SK-N-SH (cell line): ENCODE results near the gene POU2F1. TPM values are rescaled to one million over a fixed set of nuclear protein-coding genes. Genes with fewer than 3 reads are reported as not detected.

Source experiments
- CTCF ChIA-PET: fragments of 300-600, 350-600 bp; formaldehyde crosslinking; extraction: SDS; loops from one replicate; lab custom pipeline; 2021; lab: Yijun Ruan, JAX
- POLR2A ChIA-PET: fragments of 350-600 bp; sonication (Branson Sonifier 250); formaldehyde crosslinking; extraction: SDS; loops from one replicate; lab custom pipeline; 2020; ENCODE audit warnings: antibody characterized with exemption, inconsistent platforms; lab: Yijun Ruan, JAX
- DNase-seq: peaks from one replicate; pipeline ENCODE4 v3.0.0; 2012
- H2AFZ ChIP-seq: fragments of 200-600 bp; sonication (generic); 2 replicates; pipeline ENCODE4 v1.8.1; 2016; ENCODE audit warnings: antibody characterized with exemption, mild to moderate bottlenecking, low read depth
- H3F3A ChIP-seq: fragments of 200-600 bp; sonication (generic); replicated peaks from 2 replicates; pipeline ENCODE3; 2016; ENCODE audit warnings: antibody characterized with exemption, mild to moderate bottlenecking; ENCODE audit not compliant: insufficient read depth
- H3K27ac ChIP-seq, 2 experiments: fragments of 200-500 bp in 1 of 2; fragments of 200-600 bp in 1 of 2; sonication (Bioruptor generic) in 1 of 2; sonication (generic), shearing (Covaris generic) in 1 of 2; 2 replicates each; pipeline versions ENCODE4 v1.5.1 to v1.6.1; 2014 to 2016; ENCODE audit warnings: low read depth in 2 of 2, inconsistent platforms in 1 of 2, low read length in 1 of 2, mild to moderate bottlenecking in 1 of 2, mixed read lengths in 1 of 2
- H3K27me3 ChIP-seq: fragments of 200-600 bp; sonication (generic), shearing (Covaris generic); 2 replicates; pipeline ENCODE4 v1.6.1; 2016; ENCODE audit warnings: mixed run types; ENCODE audit not compliant: insufficient read depth
- H3K36me3 ChIP-seq, 2 experiments: fragments of 200-500 bp in 1 of 2; fragments of 200-600 bp in 1 of 2; sonication (Bioruptor generic) in 1 of 2; sonication (generic) in 1 of 2; replicated peaks in 1 of 2; 2 replicates each; pipeline versions ENCODE3 to v1.5.1; 2014 to 2016; ENCODE audit warnings: low read length in 1 of 2, mild to moderate bottlenecking in 1 of 2; ENCODE audit not compliant: insufficient read depth in 2 of 2, control insufficient read depth in 1 of 2
- H3K4me1 ChIP-seq, 2 experiments: fragments of 200-500 bp in 1 of 2; fragments of 200-600 bp in 1 of 2; sonication (Bioruptor generic) in 1 of 2; sonication (generic), shearing (Covaris generic) in 1 of 2; 2 replicates each; pipeline versions ENCODE4 v1.5.1 to v1.6.1; 2014 to 2016; ENCODE audit warnings: low read depth in 1 of 2, low read length in 1 of 2, mixed run types in 1 of 2; ENCODE audit not compliant: insufficient read depth in 2 of 2, control insufficient read depth in 1 of 2
- H3K4me2 ChIP-seq: fragments of 200-600 bp; sonication (generic), shearing (Covaris generic); 2 replicates; pipeline ENCODE4 v1.6.1; 2017; ENCODE audit warnings: mixed run types
- H3K4me3 ChIP-seq, 2 experiments: fragments of 200-500 bp in 1 of 2; fragments of 200-600 bp in 1 of 2; sonication (Bioruptor generic) in 1 of 2; sonication (generic), shearing (Covaris generic) in 1 of 2; 2 replicates each; pipeline versions ENCODE4 v1.5.1 to v1.8.1; 2014 to 2016; ENCODE audit warnings: low read depth in 2 of 2, inconsistent platforms in 1 of 2, low read length in 1 of 2, mild to moderate bottlenecking in 1 of 2, mixed read lengths in 1 of 2, moderate library complexity in 1 of 2
- H3K79me2 ChIP-seq: fragments of 200-600 bp; sonication (generic); 2 replicates; pipeline ENCODE4 v1.8.1; 2017; ENCODE audit warnings: mild to moderate bottlenecking; ENCODE audit not compliant: insufficient read depth
- H3K9ac ChIP-seq: fragments of 200-600 bp; sonication (generic); 2 replicates; pipeline ENCODE4 v1.6.1; 2017; ENCODE audit warnings: mixed run types
- H3K9me2 ChIP-seq: fragments of 200-600 bp; sonication (generic); 2 replicates; pipeline ENCODE4 v1.6.1; 2017; ENCODE audit warnings: mixed run types
- H3K9me3 ChIP-seq: fragments of 200-600 bp; sonication (generic); 2 replicates; pipeline ENCODE4 v1.6.1; 2017; ENCODE audit warnings: mixed run types, mild to moderate bottlenecking, moderate library complexity
- H4K20me1 ChIP-seq: fragments of 200-600 bp; sonication (generic); 2 replicates; pipeline ENCODE4 v1.6.1; 2017; ENCODE audit warnings: mild to moderate bottlenecking, mixed run types; ENCODE audit not compliant: insufficient read depth
- CHD2 ChIP-seq: fragments of 150-350 bp; IDR thresholded peaks from 2 replicates; pipeline ENCODE4 v1.6.1; 2018; ENCODE audit warnings: low read length; ENCODE audit not compliant: partially characterized antibody
- FOXM1 ChIP-seq: IDR thresholded peaks from 2 replicates; pipeline ENCODE4 v1.4.0; 2012; ENCODE audit warnings: low read depth, mild to moderate bottlenecking
- GABPA ChIP-seq: IDR thresholded peaks from 2 replicates; pipeline ENCODE4 v1.4.0; 2012; ENCODE audit warnings: low read depth, mild to moderate bottlenecking
- GATA2 ChIP-seq: sonication (generic); formaldehyde crosslinking; IDR thresholded peaks from 2 replicates; pipeline ENCODE4 v1.5.0; 2020; ENCODE audit warnings: mild to moderate bottlenecking, missing genetic modification reagents
- JUND ChIP-seq: IDR thresholded peaks from 2 replicates; pipeline ENCODE4 v1.4.0; 2012
- NFIC ChIP-seq: IDR thresholded peaks from 2 replicates; pipeline ENCODE4 v1.4.0; 2012; ENCODE audit warnings: borderline replicate concordance
- NRF1 ChIP-seq: IDR thresholded peaks from 2 replicates; pipeline ENCODE4 v1.6.1; 2012; ENCODE audit warnings: low read depth, mild to moderate bottlenecking, low read length
- RAD21 ChIP-seq: IDR thresholded peaks from 2 replicates; pipeline ENCODE4 v1.6.1; 2012; ENCODE audit warnings: mild to moderate bottlenecking, low read length
- RCOR1 ChIP-seq: fragments of 150-350 bp; IDR thresholded peaks from 2 replicates; pipeline ENCODE4 v1.6.1; 2017; ENCODE audit warnings: antibody characterized with exemption, low read length
- RFX5 ChIP-seq: IDR thresholded peaks from 2 replicates; pipeline ENCODE4 v1.6.1; 2012; ENCODE audit warnings: mild to moderate bottlenecking, improper control_type of control experiment, low read length
- RXRA ChIP-seq: IDR thresholded peaks from 2 replicates; pipeline ENCODE4 v1.4.0; 2012; ENCODE audit warnings: low read depth, mild to moderate bottlenecking, borderline replicate concordance
- SMC3 ChIP-seq: IDR thresholded peaks from 2 replicates; pipeline ENCODE4 v1.6.1; 2012; ENCODE audit warnings: low read depth, low read length, improper control_type of control experiment
- TCF12 ChIP-seq: IDR thresholded peaks from 2 replicates; pipeline ENCODE4 v1.4.0; 2012
- TEAD4 ChIP-seq: IDR thresholded peaks from 2 replicates; pipeline ENCODE4 v1.4.0; 2012; ENCODE audit warnings: mild to moderate bottlenecking, borderline replicate concordance; ENCODE audit not compliant: insufficient read depth
- WGBS: methylation state at CpG from one replicate; pipeline ENCODE4 v1.1.6; 2017; ENCODE audit warnings: low lambda C conversion rate; 5-methylcytosine and 5-hydroxymethylcytosine counted together
- polyA plus RNA-seq, 3 experiments: library from polyadenylated mRNA; depleted of rRNA; stranded (reverse); fragments of >200 nt; gene quantifications; 2 replicates each; pipeline ENCODE4 v1.2.3, GENCODE V29; 2012
- TF ChIP-seq, protein P1 (sequence below): fragments of 200-600 bp; sonication (generic); IDR thresholded peaks from 2 replicates; pipeline ENCODE4 v1.6.1; 2017; ENCODE audit warnings: antibody characterized with exemption, mild to moderate bottlenecking, moderate library complexity
- TF ChIP-seq, protein P2 (sequence below): fragments of 150-350 bp; IDR thresholded peaks from 2 replicates; pipeline ENCODE4 v1.6.1; 2016; ENCODE audit warnings: mild to moderate bottlenecking, low read depth, low read length
- TF ChIP-seq, protein P3 (sequence below): fragments of 150-350 bp; IDR thresholded peaks from 2 replicates; pipeline ENCODE4 v1.6.1; 2017; ENCODE audit warnings: antibody characterized with exemption, low read length, low read depth, borderline replicate concordance
- TF ChIP-seq, protein P4 (sequence below): IDR thresholded peaks from 2 replicates; pipeline ENCODE4 v1.6.1; 2012; ENCODE audit warnings: mild to moderate bottlenecking, low read depth, low read length, moderate library complexity

Gene POU2F1
- polyA plus RNA-seq, 1 of the 3 experiments (the other 2 are of a cell fraction): 1.2 TPM

DNA sequence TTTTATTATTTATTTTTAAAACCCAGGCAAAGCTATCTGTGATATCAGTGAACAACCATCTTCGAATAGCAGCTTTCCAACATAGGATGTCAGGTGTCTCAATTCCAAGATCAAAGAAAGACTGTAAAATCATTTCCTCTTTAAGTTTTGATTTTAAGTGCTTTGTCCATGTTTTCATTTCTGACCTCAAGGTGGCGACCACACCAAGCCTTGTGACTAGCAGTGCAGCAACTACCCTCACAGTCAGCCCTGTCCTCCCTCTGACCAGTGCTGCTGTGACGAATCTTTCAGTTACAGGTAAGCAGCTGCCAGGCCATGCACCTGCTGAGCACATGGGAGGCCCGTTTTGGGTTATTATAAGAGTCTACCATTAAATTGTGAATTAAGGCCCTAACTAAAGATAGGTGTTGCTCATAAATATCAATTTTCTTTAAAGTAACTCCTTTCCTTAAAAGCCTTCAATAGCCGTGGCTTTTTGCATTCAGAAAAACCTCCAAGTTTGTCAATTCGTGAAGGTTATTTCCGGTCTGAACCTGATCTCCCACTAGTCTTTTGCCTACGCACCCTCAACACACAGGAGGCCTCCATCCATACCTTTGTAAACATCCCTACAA, 180.7 kb downstream of the POU2F1 start:
- Histone ChIP-seq H3K4me3 (no peak overlapping the region), H3K4me2 (no peak overlapping the region), H3K4me1 (no peaks in the 10 kb centered on the region; a peak in 2 of 4 replicates), H2AFZ (no peak overlapping the region), H3K36me3 (peaks cover 40 to 57% of the 10 kb centered on the region in 2 experiments), H3K9ac (no peak overlapping the region), H3K79me2 (no peaks in the 10 kb centered on the region), H3F3A (peaks cover 6% of the 10 kb centered on the region), H3K27me3 (no peaks in the 10 kb centered on the region), H4K20me1 (no peaks in the 10 kb centered on the region), H3K27ac (no peak overlapping the region), H3K9me2 (no peaks in the 10 kb centered on the region), H3K9me3 (no peaks in the 10 kb centered on the region)
- ChIA-PET POLR2A (no interaction called here), CTCF (interaction anchor here (0.5 to 3.1 kb wide), 29 partner anchors 9 to 289 kb away, joined by 3 to 35 read pairs (median 4); no protein-coding TSS in a partner anchor)
- WGBS: 41% methylated on average over 8 of the region's 8 CpGs
- DNase-seq: peak; percentile 48
- no peak for TF ChIP-seq TCF12
- no peak for TF ChIP-seq FOXM1
- TF ChIP-seq, protein P1, sequence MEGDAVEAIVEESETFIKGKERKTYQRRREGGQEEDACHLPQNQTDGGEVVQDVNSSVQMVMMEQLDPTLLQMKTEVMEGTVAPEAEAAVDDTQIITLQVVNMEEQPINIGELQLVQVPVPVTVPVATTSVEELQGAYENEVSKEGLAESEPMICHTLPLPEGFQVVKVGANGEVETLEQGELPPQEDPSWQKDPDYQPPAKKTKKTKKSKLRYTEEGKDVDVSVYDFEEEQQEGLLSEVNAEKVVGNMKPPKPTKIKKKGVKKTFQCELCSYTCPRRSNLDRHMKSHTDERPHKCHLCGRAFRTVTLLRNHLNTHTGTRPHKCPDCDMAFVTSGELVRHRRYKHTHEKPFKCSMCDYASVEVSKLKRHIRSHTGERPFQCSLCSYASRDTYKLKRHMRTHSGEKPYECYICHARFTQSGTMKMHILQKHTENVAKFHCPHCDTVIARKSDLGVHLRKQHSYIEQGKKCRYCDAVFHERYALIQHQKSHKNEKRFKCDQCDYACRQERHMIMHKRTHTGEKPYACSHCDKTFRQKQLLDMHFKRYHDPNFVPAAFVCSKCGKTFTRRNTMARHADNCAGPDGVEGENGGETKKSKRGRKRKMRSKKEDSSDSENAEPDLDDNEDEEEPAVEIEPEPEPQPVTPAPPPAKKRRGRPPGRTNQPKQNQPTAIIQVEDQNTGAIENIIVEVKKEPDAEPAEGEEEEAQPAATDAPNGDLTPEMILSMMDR: peak; percentile 65
- TF ChIP-seq RAD21: peak; percentile 79
- TF ChIP-seq SMC3: peak; percentile 63
- TF ChIP-seq, protein P2, sequence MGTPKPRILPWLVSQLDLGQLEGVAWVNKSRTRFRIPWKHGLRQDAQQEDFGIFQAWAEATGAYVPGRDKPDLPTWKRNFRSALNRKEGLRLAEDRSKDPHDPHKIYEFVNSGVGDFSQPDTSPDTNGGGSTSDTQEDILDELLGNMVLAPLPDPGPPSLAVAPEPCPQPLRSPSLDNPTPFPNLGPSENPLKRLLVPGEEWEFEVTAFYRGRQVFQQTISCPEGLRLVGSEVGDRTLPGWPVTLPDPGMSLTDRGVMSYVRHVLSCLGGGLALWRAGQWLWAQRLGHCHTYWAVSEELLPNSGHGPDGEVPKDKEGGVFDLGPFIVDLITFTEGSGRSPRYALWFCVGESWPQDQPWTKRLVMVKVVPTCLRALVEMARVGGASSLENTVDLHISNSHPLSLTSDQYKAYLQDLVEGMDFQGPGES: no peak

DNA sequence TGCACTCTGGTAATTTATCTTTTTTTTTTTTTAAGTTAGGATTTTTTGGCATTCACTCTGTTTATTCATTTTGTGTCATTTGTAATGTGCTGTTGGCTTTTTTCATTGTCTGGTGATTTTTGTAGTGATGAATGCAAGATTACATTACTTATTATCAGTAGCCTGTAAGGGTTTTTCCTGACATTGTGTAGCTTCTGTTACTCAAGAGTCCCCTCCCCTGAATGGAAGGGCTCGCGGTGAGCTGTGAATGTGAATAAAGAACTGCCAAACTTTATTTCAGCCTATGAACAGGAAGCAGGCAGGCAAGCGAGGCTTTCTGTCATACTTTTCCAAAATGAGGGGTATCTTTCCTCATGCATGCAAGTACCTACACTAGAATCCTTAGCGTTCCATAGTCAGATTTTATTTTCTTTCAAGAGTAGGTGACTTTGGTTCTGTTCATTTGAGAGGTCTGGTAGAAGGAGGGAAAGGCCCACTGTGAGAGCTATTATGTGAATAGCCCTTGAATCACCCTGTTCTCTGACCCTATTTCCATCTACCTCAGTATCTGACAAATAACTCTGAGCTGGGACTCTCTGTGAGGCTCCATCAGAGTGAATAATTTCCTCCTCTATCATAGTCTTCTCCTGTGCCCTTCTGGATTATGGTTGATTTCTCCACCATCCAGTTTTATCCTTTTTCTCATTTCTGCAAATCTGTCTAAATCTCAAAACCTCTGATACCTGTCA, 183.6 kb downstream of the POU2F1 start:
- no peak for DNase-seq
- H3K9ac ChIP-seq: no peak overlapping the region
- ChIA-PET POLR2A (no interaction called here), CTCF (interaction anchor here (0.7 to 1.6 kb wide), 4 partner anchors 37 to 345 kb away, joined by 3 to 5 read pairs (median 4); no protein-coding TSS in a partner anchor)
- H3K79me2 ChIP-seq: no peaks in the 10 kb centered on the region
- H2AFZ ChIP-seq: no peak overlapping the region
- no peaks in the 10 kb centered on the region for H4K20me1 ChIP-seq
- no peaks in the 10 kb centered on the region for H3K9me3 ChIP-seq
- H3F3A ChIP-seq: peaks cover 12% of the 10 kb centered on the region
- 93% methylated on average over 4 of the region's 4 CpGs for WGBS
- H3K4me3 ChIP-seq: no peak overlapping the region
- no peaks in the 10 kb centered on the region for H3K9me2 ChIP-seq
- no peaks in the 10 kb centered on the region for H3K27me3 ChIP-seq
- H3K4me2 ChIP-seq: no peak overlapping the region
- H3K4me1 ChIP-seq: no peaks in the 10 kb centered on the region; a peak in 2 of 4 replicates
- peaks cover 30 to 38% of the 10 kb centered on the region in 2 experiments for H3K36me3 ChIP-seq
- no peak overlapping the region; a peak in 1 of 4 replicates for H3K27ac ChIP-seq
- no peak for TF ChIP-seq CHD2
- no peak for TF ChIP-seq NRF1
- no peak for TF ChIP-seq RXRA
- TF ChIP-seq NFIC: no peak
- no peak for TF ChIP-seq JUND
- TF ChIP-seq, protein P3, sequence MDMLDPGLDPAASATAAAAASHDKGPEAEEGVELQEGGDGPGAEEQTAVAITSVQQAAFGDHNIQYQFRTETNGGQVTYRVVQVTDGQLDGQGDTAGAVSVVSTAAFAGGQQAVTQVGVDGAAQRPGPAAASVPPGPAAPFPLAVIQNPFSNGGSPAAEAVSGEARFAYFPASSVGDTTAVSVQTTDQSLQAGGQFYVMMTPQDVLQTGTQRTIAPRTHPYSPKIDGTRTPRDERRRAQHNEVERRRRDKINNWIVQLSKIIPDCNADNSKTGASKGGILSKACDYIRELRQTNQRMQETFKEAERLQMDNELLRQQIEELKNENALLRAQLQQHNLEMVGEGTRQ: no peak
- no peak for TF ChIP-seq GABPA
- TF ChIP-seq, protein P4, sequence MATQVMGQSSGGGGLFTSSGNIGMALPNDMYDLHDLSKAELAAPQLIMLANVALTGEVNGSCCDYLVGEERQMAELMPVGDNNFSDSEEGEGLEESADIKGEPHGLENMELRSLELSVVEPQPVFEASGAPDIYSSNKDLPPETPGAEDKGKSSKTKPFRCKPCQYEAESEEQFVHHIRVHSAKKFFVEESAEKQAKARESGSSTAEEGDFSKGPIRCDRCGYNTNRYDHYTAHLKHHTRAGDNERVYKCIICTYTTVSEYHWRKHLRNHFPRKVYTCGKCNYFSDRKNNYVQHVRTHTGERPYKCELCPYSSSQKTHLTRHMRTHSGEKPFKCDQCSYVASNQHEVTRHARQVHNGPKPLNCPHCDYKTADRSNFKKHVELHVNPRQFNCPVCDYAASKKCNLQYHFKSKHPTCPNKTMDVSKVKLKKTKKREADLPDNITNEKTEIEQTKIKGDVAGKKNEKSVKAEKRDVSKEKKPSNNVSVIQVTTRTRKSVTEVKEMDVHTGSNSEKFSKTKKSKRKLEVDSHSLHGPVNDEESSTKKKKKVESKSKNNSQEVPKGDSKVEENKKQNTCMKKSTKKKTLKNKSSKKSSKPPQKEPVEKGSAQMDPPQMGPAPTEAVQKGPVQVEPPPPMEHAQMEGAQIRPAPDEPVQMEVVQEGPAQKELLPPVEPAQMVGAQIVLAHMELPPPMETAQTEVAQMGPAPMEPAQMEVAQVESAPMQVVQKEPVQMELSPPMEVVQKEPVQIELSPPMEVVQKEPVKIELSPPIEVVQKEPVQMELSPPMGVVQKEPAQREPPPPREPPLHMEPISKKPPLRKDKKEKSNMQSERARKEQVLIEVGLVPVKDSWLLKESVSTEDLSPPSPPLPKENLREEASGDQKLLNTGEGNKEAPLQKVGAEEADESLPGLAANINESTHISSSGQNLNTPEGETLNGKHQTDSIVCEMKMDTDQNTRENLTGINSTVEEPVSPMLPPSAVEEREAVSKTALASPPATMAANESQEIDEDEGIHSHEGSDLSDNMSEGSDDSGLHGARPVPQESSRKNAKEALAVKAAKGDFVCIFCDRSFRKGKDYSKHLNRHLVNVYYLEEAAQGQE: no peak
- TF ChIP-seq GATA2: no peak
- TF ChIP-seq SMC3: no peak
- no peak for TF ChIP-seq RFX5
- TF ChIP-seq TEAD4: no peak
- TF ChIP-seq RCOR1: no peak
- TF ChIP-seq FOXM1: no peak
